Breast epithelium (tissue), 4 donors: ENCODE results near the gene OSCP1. TPM values are rescaled to one million over a fixed set of nuclear protein-coding genes. Genes with fewer than 3 reads are reported as not detected.

ENCODE experiments used
- DNase-seq, 2 donors: peaks; one replicate each; pipeline ENCODE4 v3.0.0-alpha.2; 2019; ENCODE audit warnings: low spot score in 2 of 2
- H3K27ac ChIP-seq, 2 donors: fragments of 200-600 bp; sonication (generic) in 1 of 2; one replicate each; pipeline ENCODE4 v1.5.1; 2016 to 2019; ENCODE audit warnings: mild to moderate bottlenecking in 1 of 2
- H3K27me3 ChIP-seq, 2 donors: fragments of 200-600 bp; sonication (generic) in 1 of 2; one replicate each; pipeline versions ENCODE4 v1.5.1 to v1.6.0; 2017 to 2019; ENCODE audit warnings: control low read depth in 1 of 2, mild to moderate bottlenecking in 1 of 2
- H3K36me3 ChIP-seq: fragments of 200-600 bp; one replicate; pipeline ENCODE4 v1.5.1; 2019
- H3K4me1 ChIP-seq, 2 donors: fragments of 200-600 bp; sonication (generic); one replicate each; pipeline ENCODE4 v1.5.1; 2016 to 2019; ENCODE audit warnings: control low read depth in 1 of 2
- H3K4me3 ChIP-seq, 3 donors: fragments of 200-600 bp; sonication (generic); 1 replicate in 2 of 3; 2 replicates in 1 of 3; pipeline ENCODE4 v1.5.1; 2016 to 2019; ENCODE audit warnings: mild to moderate bottlenecking in 3 of 3, moderate library complexity in 2 of 3
- H3K9me3 ChIP-seq, 2 donors: fragments of 200-600 bp; sonication (generic) in 1 of 2; one replicate each; pipeline ENCODE4 v1.5.1; 2016 to 2019; ENCODE audit warnings: control low read depth in 1 of 2
- POLR2A ChIP-seq: fragments of 450-650 bp; IDR thresholded peaks from one replicate; pipeline ENCODE4 v1.6.1; 2016; ENCODE audit warnings: antibody characterized with exemption, mild to moderate bottlenecking, moderate library complexity
- POLR2AphosphoS5 ChIP-seq, 3 donors: sonication (generic); formaldehyde crosslinking; IDR thresholded peaks; one replicate each; pipeline ENCODE4 v1.6.1; 2017; ENCODE audit warnings: antibody characterized with exemption in 3 of 3
- intact Hi-C: fragments of 100-400 bp; cut with DNase I; formaldehyde crosslinking; loops from one replicate; pipeline ENCODE4 v1.15.1; 2023; ENCODE audit warnings: low total_unique reads
- total RNA-seq, 3 donors: library from RNA; depleted of rRNA; stranded (reverse); fragments of >200 nt; gene quantifications; one replicate each; pipeline ENCODE4 v1.1.0, GENCODE V29; 2016
- TF ChIP-seq, protein P1 (sequence below), 3 donors: fragments of 450-650 bp; IDR thresholded peaks; one replicate each; pipeline ENCODE4 v1.5.1; 2016 to 2017; ENCODE audit warnings: antibody characterized with exemption in 3 of 3, mild to moderate bottlenecking in 3 of 3, moderate library complexity in 3 of 3

Gene OSCP1
- total RNA-seq, 3 donors from 2014 or later, result 12.5 to 19.3 (median 15.1) TPM

DNA sequence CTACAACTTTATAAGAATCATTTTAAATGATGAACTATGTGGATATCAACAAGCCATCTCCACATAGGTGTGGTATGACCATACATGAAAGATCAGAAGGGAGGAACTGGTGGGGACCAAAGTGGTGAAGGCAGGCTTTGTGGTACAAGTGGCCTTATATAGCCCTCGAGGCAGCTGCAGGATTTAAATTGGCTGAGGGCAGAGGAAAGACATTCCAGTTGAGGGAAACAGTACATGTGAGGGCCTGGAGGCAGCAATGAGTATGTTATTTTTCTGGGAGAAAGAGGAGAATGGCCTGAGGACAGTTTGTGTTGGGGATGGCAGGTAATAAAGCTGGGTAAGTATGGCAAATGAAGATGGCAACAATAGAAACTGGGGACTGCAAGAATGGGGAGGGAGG, 17.1 kb downstream of the OSCP1 start:
- H3K9me3 ChIP-seq, result no peaks in the 10 kb centered on the region
- no peaks in the 10 kb centered on the region for H3K27me3 ChIP-seq
- TF ChIP-seq, protein P1, sequence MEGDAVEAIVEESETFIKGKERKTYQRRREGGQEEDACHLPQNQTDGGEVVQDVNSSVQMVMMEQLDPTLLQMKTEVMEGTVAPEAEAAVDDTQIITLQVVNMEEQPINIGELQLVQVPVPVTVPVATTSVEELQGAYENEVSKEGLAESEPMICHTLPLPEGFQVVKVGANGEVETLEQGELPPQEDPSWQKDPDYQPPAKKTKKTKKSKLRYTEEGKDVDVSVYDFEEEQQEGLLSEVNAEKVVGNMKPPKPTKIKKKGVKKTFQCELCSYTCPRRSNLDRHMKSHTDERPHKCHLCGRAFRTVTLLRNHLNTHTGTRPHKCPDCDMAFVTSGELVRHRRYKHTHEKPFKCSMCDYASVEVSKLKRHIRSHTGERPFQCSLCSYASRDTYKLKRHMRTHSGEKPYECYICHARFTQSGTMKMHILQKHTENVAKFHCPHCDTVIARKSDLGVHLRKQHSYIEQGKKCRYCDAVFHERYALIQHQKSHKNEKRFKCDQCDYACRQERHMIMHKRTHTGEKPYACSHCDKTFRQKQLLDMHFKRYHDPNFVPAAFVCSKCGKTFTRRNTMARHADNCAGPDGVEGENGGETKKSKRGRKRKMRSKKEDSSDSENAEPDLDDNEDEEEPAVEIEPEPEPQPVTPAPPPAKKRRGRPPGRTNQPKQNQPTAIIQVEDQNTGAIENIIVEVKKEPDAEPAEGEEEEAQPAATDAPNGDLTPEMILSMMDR (IDR thresholded peaks at IDR 0.05), result no peak
- TF ChIP-seq POLR2AphosphoS5 (IDR thresholded peaks at IDR 0.05), result no peak
- no peak overlapping the region for H3K27ac ChIP-seq
- no peak overlapping the region for H3K4me3 ChIP-seq
- intact Hi-C loops, result no loop called here
- DNase-seq, result no peak
- H3K36me3 ChIP-seq, result no peaks in the 10 kb centered on the region
- H3K4me1 ChIP-seq, result no peaks in the 10 kb centered on the region

DNA sequence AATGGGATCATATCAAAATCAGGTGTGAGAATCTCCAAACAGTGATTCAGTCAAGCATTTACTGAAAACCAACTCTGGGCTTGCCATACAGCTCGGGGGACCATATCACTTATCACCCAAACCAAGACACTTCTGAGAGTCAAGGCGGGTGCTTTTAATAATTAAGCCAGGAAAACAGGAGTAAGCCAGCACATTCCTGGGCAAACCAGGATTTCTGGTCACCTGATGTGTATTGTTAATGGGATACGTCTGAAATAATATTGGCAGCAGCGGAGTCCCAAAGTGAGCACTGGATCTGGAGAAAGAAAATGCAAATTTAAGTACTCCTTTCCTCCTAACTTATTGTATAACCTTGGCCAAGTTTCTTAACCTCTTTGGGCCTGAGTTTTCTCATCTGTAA, 17.6 kb downstream of the OSCP1 start:
- intact Hi-C loops, result no loop called here
- Histone ChIP-seq H3K4me3 (no peak overlapping the region), H3K27ac (no peak overlapping the region), H3K27me3 (no peaks in the 10 kb centered on the region), H3K9me3 (no peaks in the 10 kb centered on the region), H3K4me1 (no peaks in the 10 kb centered on the region), H3K36me3 (no peaks in the 10 kb centered on the region)
- DNase-seq, result no peak
- no peak for TF ChIP-seq POLR2AphosphoS5 (IDR thresholded peaks at IDR 0.05)

DNA sequence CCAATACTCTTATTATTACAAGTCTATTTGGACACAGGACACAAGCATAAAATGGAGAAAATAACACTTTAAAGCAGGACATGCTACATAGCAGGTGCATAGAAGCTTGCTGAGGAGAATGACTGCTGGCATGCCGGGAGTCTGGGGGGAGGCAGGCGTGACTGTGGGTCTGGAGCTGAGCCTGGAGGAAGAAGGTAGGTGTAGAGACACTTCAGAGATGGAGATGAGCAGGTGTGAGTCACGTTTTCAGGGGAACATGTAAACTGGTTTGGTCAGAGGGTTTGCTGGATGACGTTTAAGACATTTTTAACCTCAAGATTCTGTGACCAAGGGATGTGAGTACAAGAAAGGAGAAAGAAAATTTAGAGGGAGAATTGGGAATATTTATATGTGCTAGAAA, 24.5 kb downstream of the OSCP1 start:
- TF ChIP-seq POLR2AphosphoS5 (IDR thresholded peaks at IDR 0.05) (no peak), POLR2A (no peak)
- TF ChIP-seq, protein P1 (IDR thresholded peaks at IDR 0.05), result no peak
- no peaks in the 10 kb centered on the region for H3K27me3 ChIP-seq
- H3K4me3 ChIP-seq, result no peak overlapping the region
- intact Hi-C loops, result loop anchor here (10.0 kb wide), 1 partner anchor 71 kb away; no protein-coding TSS in a partner anchor
- H3K27ac ChIP-seq, result peak overlapping the region in 1 of 2 donors; percentile 56
- H3K36me3 ChIP-seq, result peaks cover 5% of the 10 kb centered on the region
- H3K4me1 ChIP-seq, result no peaks in the 10 kb centered on the region
- H3K9me3 ChIP-seq, result no peaks in the 10 kb centered on the region
- no peak for DNase-seq

DNA sequence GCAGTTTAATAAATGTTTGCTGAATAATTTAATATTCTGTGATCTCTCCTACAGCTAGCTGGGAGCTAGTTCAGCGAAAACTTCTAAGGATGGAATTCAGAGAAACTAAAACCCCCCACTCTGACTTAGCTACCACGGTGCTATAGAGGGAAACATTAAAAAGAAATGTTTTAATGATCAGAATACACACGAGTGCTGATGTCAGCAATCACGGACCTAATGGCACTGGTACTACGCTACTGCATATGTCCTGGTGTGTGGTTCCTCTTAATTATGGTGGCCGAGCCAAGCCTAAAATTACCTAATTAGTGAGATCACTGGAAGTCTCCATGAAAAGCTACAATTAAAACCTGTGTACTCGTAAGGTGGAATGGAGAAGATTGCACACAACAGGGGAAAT, 28.6 kb downstream of the OSCP1 start:
- TF ChIP-seq POLR2AphosphoS5 (IDR thresholded peaks at IDR 0.05) (no peak), POLR2A (no peak)
- TF ChIP-seq, protein P1 (IDR thresholded peaks at IDR 0.05), result no peak
- Histone ChIP-seq H3K27me3 (no peaks in the 10 kb centered on the region), H3K4me1 (peaks cover 0 to 6% of the 10 kb centered on the region in 2 donors), H3K9me3 (no peaks in the 10 kb centered on the region), H3K36me3 (peaks cover 5% of the 10 kb centered on the region), H3K4me3 (no peak overlapping the region), H3K27ac (no peak overlapping the region)
- no peak for DNase-seq
- intact Hi-C loops, result loop anchor here (10.0 kb wide), 1 partner anchor 67 kb away; no protein-coding TSS in a partner anchor

DNA sequence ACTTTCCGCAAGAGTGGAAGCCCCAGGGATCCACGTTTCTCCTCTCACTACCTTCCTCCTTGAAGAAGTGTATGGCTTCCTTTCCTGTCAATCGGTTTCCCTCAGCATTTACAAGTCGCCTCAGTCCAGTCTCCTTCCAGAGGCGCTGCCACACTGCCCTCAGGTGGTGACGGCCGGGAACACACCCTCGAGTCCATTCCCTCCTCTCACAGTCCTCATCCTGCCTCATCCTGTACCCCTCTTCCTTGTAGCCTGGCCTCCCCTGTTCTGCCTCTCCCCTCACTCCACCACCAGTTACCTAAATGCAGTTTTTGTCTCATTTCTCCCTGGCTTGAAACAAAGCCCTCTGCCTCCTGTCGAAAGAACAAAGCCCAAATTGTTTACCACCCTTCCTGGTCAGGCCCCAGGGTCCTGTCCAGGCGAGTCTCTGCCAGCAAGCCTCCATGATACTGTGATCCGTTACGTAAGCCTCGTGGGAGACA, 29.4 kb downstream of the OSCP1 start:
- intact Hi-C loops, result loop anchor here (10.0 kb wide), 1 partner anchor 66 kb away; no protein-coding TSS in a partner anchor
- peak; percentile 85 to 92 for DNase-seq
- peaks cover 5% of the 10 kb centered on the region for H3K36me3 ChIP-seq
- H3K27me3 ChIP-seq, result no peaks in the 10 kb centered on the region
- H3K27ac ChIP-seq, result peak overlapping the region; percentile 68
- TF ChIP-seq, protein P1 (IDR thresholded peaks at IDR 0.05), result peak; percentile 92 to 94 (median 93)
- TF ChIP-seq POLR2AphosphoS5 (IDR thresholded peaks at IDR 0.05) (peak; percentile 30 to 48 (median 42)), POLR2A (no peak)
- no peak overlapping the region for H3K4me3 ChIP-seq
- H3K9me3 ChIP-seq, result no peaks in the 10 kb centered on the region
- peaks cover 0 to 6% of the 10 kb centered on the region in 2 donors for H3K4me1 ChIP-seq
